ENCODE results near the gene HIPK4. TPM values are rescaled to one million over a fixed set of nuclear protein-coding genes. Genes with fewer than 3 reads are reported as not detected.

Gene HIPK4
- total RNA-seq, 1 experiment from 2014 or later: 0.31 TPM

DNA sequence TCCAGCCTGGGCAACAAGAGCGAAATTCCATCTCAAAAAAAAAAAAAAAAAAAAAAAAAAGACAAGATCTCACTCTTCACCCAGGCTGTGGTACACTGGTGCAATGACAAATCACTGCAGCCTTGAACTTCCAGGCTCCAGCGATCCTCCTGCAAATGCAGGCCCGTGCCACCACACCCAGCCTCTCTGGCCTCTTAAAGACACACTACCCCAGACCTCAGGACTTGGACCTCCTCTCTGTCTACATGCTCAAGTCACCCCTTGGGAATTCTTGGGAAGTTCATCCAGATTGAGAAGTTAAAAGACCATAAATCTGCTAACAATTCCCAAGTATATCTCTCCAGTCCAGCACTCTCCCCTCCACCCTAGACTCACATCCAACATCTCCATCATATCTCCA, 10.6 kb upstream of the HIPK4 start:
- TF ChIP-seq, protein P1, sequence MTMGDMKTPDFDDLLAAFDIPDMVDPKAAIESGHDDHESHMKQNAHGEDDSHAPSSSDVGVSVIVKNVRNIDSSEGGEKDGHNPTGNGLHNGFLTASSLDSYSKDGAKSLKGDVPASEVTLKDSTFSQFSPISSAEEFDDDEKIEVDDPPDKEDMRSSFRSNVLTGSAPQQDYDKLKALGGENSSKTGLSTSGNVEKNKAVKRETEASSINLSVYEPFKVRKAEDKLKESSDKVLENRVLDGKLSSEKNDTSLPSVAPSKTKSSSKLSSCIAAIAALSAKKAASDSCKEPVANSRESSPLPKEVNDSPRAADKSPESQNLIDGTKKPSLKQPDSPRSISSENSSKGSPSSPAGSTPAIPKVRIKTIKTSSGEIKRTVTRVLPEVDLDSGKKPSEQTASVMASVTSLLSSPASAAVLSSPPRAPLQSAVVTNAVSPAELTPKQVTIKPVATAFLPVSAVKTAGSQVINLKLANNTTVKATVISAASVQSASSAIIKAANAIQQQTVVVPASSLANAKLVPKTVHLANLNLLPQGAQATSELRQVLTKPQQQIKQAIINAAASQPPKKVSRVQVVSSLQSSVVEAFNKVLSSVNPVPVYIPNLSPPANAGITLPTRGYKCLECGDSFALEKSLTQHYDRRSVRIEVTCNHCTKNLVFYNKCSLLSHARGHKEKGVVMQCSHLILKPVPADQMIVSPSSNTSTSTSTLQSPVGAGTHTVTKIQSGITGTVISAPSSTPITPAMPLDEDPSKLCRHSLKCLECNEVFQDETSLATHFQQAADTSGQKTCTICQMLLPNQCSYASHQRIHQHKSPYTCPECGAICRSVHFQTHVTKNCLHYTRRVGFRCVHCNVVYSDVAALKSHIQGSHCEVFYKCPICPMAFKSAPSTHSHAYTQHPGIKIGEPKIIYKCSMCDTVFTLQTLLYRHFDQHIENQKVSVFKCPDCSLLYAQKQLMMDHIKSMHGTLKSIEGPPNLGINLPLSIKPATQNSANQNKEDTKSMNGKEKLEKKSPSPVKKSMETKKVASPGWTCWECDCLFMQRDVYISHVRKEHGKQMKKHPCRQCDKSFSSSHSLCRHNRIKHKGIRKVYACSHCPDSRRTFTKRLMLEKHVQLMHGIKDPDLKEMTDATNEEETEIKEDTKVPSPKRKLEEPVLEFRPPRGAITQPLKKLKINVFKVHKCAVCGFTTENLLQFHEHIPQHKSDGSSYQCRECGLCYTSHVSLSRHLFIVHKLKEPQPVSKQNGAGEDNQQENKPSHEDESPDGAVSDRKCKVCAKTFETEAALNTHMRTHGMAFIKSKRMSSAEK (CRISPR knock-in tag; IDR thresholded peaks at IDR 0.05; ENCODE audit: borderline replicate concordance): no peak
- no peak for TF ChIP-seq EMX1 (CRISPR knock-in tag; IDR thresholded peaks at IDR 0.05)
- TF ChIP-seq, protein P2, sequence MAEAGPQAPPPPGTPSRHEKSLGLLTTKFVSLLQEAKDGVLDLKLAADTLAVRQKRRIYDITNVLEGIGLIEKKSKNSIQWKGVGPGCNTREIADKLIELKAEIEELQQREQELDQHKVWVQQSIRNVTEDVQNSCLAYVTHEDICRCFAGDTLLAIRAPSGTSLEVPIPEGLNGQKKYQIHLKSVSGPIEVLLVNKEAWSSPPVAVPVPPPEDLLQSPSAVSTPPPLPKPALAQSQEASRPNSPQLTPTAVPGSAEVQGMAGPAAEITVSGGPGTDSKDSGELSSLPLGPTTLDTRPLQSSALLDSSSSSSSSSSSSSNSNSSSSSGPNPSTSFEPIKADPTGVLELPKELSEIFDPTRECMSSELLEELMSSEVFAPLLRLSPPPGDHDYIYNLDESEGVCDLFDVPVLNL (CRISPR knock-in tag; IDR thresholded peaks at IDR 0.05; ENCODE audit: borderline replicate concordance, low read depth): no peak
- TF ChIP-seq, protein P3, sequence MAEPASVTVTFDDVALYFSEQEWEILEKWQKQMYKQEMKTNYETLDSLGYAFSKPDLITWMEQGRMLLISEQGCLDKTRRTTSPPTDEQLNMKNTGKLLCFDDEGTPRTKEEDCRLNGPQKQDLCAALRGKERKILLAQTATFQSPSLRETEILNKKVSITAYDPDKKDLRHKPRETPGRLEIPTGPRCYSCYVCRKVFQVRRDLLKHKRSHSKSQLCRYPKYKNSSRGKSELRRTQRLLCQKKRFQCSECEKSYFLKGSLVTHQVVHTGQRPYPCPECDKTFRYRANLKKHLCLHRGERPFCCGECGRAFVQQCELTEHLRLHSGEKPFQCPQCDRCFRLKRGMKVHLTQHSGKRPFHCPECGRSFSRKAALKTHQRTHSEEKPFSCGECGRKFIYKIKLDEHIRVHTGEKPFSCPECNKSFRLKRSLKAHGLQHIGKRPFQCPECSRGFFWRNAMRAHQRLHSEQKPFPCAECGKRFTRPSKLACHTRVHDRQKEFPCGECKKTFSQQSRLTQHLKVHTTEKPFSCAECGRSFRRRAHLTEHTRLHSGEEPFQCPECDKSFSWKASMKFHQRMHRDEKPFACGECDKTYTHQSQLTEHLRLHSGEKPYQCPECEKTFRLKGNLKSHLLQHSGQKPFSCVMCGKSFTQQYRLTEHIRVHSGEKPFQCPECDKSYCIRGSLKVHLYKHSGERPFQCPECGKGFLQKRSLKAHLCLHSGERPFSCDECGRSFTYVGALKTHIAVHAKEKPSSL (CRISPR knock-in tag; conservative IDR thresholded peaks at IDR 0.05): no peak
- TF ChIP-seq ZNF416 (CRISPR knock-in tag; IDR thresholded peaks at IDR 0.05): no peak
- TF ChIP-seq, protein P4, sequence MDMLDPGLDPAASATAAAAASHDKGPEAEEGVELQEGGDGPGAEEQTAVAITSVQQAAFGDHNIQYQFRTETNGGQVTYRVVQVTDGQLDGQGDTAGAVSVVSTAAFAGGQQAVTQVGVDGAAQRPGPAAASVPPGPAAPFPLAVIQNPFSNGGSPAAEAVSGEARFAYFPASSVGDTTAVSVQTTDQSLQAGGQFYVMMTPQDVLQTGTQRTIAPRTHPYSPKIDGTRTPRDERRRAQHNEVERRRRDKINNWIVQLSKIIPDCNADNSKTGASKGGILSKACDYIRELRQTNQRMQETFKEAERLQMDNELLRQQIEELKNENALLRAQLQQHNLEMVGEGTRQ (CRISPR knock-in tag; IDR thresholded peaks at IDR 0.05): no peak
- no peak for TF ChIP-seq ZNF232 (CRISPR knock-in tag; IDR thresholded peaks at IDR 0.05)
- ChIA-PET CTCF (interaction anchor here (0.6 to 4.6 kb wide), 3 partner anchors 12 to 95 kb away, joined by 4 to 40 read pairs (median 4); no protein-coding TSS in a partner anchor), POLR2A (no interaction called here)
- Mint-ChIP-seq H3K27ac (no peak overlapping the region), H3K4me3 (no peak overlapping the region), H3K9me3 (no peaks in the 10 kb centered on the region), H3K27me3 (ENCODE audit: low read depth) (peaks cover 37% of the 10 kb centered on the region), H3K4me1 (peaks cover 18% of the 10 kb centered on the region), H3K36me3 (no peaks in the 10 kb centered on the region)
- no peak for ATAC-seq
- no peak for DNase-seq (ENCODE audit: low spot score)

DNA sequence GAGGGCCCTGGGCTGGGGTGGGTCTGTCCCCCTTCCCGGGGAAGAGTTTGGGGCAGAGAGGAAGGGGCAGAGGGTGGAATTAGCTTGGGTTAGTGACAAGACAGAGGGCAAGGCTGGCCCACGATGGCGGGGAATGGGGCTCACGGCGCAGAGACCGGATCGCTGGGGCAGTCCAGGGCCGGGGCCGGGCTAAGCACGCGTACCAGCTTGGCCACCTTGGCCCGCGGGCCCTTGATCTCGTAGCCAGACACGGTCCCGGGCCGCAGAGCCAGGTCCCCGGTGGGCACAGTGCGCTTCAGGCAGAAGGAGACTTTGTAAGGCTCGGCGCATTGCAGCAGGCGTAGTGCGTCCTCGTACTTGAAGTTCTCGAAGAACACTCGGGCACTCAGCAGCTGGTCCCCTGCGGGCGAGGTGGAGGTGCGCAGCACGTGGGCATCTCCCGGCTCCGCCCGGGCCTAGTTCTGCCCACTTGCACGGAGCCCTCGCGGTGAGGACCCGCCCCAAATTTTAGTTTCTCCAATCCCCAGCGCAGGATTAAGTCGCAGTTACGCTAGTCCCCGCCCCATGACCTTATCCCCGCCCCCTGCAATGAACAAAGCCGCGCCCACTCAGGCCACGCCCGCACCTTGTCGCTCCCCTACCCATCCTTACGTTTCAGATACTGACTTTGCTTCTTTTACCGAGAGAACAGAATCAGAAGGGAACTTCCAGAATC, 8.6 kb upstream of the HIPK4 start:
- peak overlapping the region; percentile 47; the same call in 1 of the 2 replicates for H3K27ac Mint-ChIP-seq
- peaks cover 37% of the 10 kb centered on the region for H3K27me3 Mint-ChIP-seq (ENCODE audit: low read depth)
- H3K36me3 Mint-ChIP-seq: no peaks in the 10 kb centered on the region
- ChIA-PET CTCF (interaction anchor here (1.0 to 1.7 kb wide), 3 partner anchors 14 to 66 kb away, joined by 4 to 10 read pairs (median 4); no protein-coding TSS in a partner anchor), POLR2A (interaction anchor here (0.5 kb wide), 1 partner anchor 22 kb away, joined by 3 read pairs; no protein-coding TSS in a partner anchor)
- H3K9me3 Mint-ChIP-seq: no peaks in the 10 kb centered on the region
- peaks cover 9% of the 10 kb centered on the region for H3K4me1 Mint-ChIP-seq
- peak; percentile 92 for DNase-seq (ENCODE audit: low spot score)
- peak; percentile 92 for ATAC-seq
- peak overlapping the region; percentile 53 for H3K4me3 Mint-ChIP-seq
- TF ChIP-seq, protein P5, sequence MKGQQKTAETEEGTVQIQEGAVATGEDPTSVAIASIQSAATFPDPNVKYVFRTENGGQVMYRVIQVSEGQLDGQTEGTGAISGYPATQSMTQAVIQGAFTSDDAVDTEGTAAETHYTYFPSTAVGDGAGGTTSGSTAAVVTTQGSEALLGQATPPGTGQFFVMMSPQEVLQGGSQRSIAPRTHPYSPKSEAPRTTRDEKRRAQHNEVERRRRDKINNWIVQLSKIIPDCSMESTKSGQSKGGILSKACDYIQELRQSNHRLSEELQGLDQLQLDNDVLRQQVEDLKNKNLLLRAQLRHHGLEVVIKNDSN (CRISPR knock-in tag; IDR thresholded peaks at IDR 0.05): peak; percentile 88
- peak; percentile 49; the same call in 1 of the 2 replicates for TF ChIP-seq ZNF219 (CRISPR knock-in tag; IDR thresholded peaks at IDR 0.05; ENCODE audit: borderline replicate concordance)
- TF ChIP-seq, protein P6, sequence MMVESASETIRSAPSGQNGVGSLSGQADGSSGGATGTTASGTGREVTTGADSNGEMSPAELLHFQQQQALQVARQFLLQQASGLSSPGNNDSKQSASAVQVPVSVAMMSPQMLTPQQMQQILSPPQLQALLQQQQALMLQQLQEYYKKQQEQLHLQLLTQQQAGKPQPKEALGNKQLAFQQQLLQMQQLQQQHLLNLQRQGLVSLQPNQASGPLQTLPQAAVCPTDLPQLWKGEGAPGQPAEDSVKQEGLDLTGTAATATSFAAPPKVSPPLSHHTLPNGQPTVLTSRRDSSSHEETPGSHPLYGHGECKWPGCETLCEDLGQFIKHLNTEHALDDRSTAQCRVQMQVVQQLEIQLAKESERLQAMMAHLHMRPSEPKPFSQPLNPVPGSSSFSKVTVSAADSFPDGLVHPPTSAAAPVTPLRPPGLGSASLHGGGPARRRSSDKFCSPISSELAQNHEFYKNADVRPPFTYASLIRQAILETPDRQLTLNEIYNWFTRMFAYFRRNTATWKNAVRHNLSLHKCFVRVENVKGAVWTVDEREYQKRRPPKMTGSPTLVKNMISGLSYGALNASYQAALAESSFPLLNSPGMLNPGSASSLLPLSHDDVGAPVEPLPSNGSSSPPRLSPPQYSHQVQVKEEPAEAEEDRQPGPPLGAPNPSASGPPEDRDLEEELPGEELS (CRISPR knock-in tag; IDR thresholded peaks at IDR 0.05): peak; percentile 95
- no peak for TF ChIP-seq KAT7 (CRISPR knock-in tag; IDR thresholded peaks at IDR 0.05; ENCODE audit: borderline replicate concordance)
- TF ChIP-seq NFE2L1 (CRISPR knock-in tag; IDR thresholded peaks at IDR 0.05): peak; percentile 69; the same call in 1 of the 2 replicates
- TF ChIP-seq ZNF317 (CRISPR knock-in tag; IDR thresholded peaks at IDR 0.05; ENCODE audit: borderline replicate concordance, low read depth): 0 out of 2 replicates have a peak, but pooled peaks have one; percentile 26
- TF ChIP-seq, protein P7, sequence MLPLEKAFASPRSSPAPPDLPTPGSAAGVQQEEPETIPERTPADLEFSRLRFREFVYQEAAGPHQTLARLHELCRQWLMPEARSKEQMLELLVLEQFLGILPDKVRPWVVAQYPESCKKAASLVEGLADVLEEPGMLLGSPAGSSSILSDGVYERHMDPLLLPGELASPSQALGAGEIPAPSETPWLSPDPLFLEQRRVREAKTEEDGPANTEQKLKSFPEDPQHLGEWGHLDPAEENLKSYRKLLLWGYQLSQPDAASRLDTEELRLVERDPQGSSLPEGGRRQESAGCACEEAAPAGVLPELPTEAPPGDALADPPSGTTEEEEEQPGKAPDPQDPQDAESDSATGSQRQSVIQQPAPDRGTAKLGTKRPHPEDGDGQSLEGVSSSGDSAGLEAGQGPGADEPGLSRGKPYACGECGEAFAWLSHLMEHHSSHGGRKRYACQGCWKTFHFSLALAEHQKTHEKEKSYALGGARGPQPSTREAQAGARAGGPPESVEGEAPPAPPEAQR (CRISPR knock-in tag; IDR thresholded peaks at IDR 0.05): no peak
- TF ChIP-seq JUN (CRISPR knock-in tag; IDR thresholded peaks at IDR 0.05): 0 out of 2 replicates have a peak, but pooled peaks have one; percentile 63
- TF ChIP-seq, protein P8, sequence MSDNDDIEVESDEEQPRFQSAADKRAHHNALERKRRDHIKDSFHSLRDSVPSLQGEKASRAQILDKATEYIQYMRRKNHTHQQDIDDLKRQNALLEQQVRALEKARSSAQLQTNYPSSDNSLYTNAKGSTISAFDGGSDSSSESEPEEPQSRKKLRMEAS (CRISPR knock-in tag; IDR thresholded peaks at IDR 0.05): peak; percentile 97
- no peak for TF ChIP-seq TEAD4 (CRISPR knock-in tag; IDR thresholded peaks at IDR 0.05)
- peak; percentile 73 for TF ChIP-seq SP1 (CRISPR knock-in tag; conservative IDR thresholded peaks at IDR 0.05)
- TF ChIP-seq, protein P9, sequence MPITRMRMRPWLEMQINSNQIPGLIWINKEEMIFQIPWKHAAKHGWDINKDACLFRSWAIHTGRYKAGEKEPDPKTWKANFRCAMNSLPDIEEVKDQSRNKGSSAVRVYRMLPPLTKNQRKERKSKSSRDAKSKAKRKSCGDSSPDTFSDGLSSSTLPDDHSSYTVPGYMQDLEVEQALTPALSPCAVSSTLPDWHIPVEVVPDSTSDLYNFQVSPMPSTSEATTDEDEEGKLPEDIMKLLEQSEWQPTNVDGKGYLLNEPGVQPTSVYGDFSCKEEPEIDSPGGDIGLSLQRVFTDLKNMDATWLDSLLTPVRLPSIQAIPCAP (CRISPR knock-in tag; IDR thresholded peaks at IDR 0.05): peak; percentile 89

Measured in WTC11 (cell line).